CD14-positive monocyte (primary cell): ENCODE data around the gene CAMSAP2. TPM values are rescaled to one million over a fixed set of nuclear protein-coding genes. Genes with fewer than 3 reads are reported as not detected.

Source experiments
- DNase-seq, 3 donors: peaks; one replicate each; pipeline ENCODE4 v3.0.0-alpha.2; 2011 to 2022
- H2AFZ ChIP-seq: 2 replicates; pipeline ENCODE4 v1.6.0; 2012; ENCODE audit warnings: mild to moderate bottlenecking, low read depth, low read length, inconsistent platforms; ENCODE audit not compliant: insufficient read depth, poor library complexity, severe bottlenecking
- H3K27ac ChIP-seq, 2 donors: 1 replicate in 1 of 2; 2 replicates in 1 of 2; pipeline ENCODE4 v1.5.1; 2012 to 2013; ENCODE audit warnings: low read length in 2 of 2, control low read depth in 1 of 2, inconsistent platforms in 1 of 2, low read depth in 1 of 2, mild to moderate bottlenecking in 1 of 2
- H3K27me3 ChIP-seq, 2 donors: one replicate each; pipeline versions ENCODE4 v1.6.0 to v1.6.1; 2011 to 2013; ENCODE audit warnings: low read length in 2 of 2; ENCODE audit not compliant: control insufficient read depth in 2 of 2, insufficient read depth in 2 of 2
- H3K36me3 ChIP-seq, 2 donors: replicated peaks in 1 of 2; 1 replicate in 1 of 2; 2 replicates in 1 of 2; pipeline versions ENCODE4 v1.5.1 to v1.6.1; 2012 to 2013; ENCODE audit warnings: low read length in 2 of 2, control low read depth in 1 of 2, inconsistent platforms in 1 of 2, mild to moderate bottlenecking in 1 of 2; ENCODE audit not compliant: insufficient read depth in 2 of 2, control insufficient read depth in 1 of 2
- H3K4me1 ChIP-seq, 2 donors: 1 replicate in 1 of 2; 2 replicates in 1 of 2; pipeline versions ENCODE4 v1.5.1 to v1.6.1; 2012 to 2013; ENCODE audit warnings: low read length in 2 of 2, control low read depth in 1 of 2, inconsistent platforms in 1 of 2, mild to moderate bottlenecking in 1 of 2, moderate library complexity in 1 of 2; ENCODE audit not compliant: insufficient read depth in 2 of 2, control insufficient read depth in 1 of 2
- H3K4me2 ChIP-seq: replicated peaks from 2 replicates; pipeline ENCODE3; 2012; ENCODE audit warnings: low read length, moderate library complexity, mild to moderate bottlenecking; ENCODE audit not compliant: poor library complexity, severe bottlenecking; ENCODE audit errors: extremely low read depth
- H3K4me3 ChIP-seq, 3 experiments: fragments of 200-600 bp in 1 of 3; sonication (generic) in 1 of 3; replicated peaks in 1 of 3; 1 replicate in 2 of 3; 2 replicates in 1 of 3; pipeline ENCODE4 v1.5.1; 2011 to 2013; ENCODE audit warnings: low read length in 3 of 3, mild to moderate bottlenecking in 3 of 3, control low read depth in 2 of 3, low read depth in 2 of 3, inconsistent platforms in 1 of 3, moderate library complexity in 1 of 3
- H3K79me2 ChIP-seq: 2 replicates; pipeline ENCODE4 v1.6.0; 2012; ENCODE audit warnings: mild to moderate bottlenecking, control low read depth, inconsistent platforms, low read length, moderate library complexity; ENCODE audit not compliant: insufficient read depth
- H3K9ac ChIP-seq: 2 replicates; pipeline ENCODE4 v1.6.0; 2017; ENCODE audit warnings: low read length, mild to moderate bottlenecking; ENCODE audit not compliant: insufficient read depth, poor library complexity, severe bottlenecking
- H3K9me3 ChIP-seq, 2 donors: replicated peaks in 1 of 2; 1 replicate in 1 of 2; 2 replicates in 1 of 2; pipeline versions ENCODE4 v1.5.1 to v1.6.1; 2012 to 2013; ENCODE audit warnings: low read length in 2 of 2, control low read depth in 1 of 2; ENCODE audit not compliant: control insufficient read depth in 1 of 2, insufficient read depth in 1 of 2
- H4K20me1 ChIP-seq: 2 replicates; pipeline ENCODE4 v1.6.0; 2012; ENCODE audit warnings: mild to moderate bottlenecking, low read length, control low read depth, moderate library complexity; ENCODE audit not compliant: insufficient read depth
- H3K27ac Mint-ChIP-seq, 7 donors: one replicate each; pipeline ENCODE4 v1.8.0; 2020; ENCODE audit warnings: mild to moderate bottlenecking in 7 of 7, mixed read lengths in 7 of 7, moderate library complexity in 6 of 7, inconsistent platforms in 2 of 7
- H3K27me3 Mint-ChIP-seq, 3 donors: one replicate each; pipeline ENCODE4 v1.8.0; 2021 to 2022; ENCODE audit warnings: low read depth in 3 of 3, mild to moderate bottlenecking in 3 of 3, mixed read lengths in 3 of 3, moderate library complexity in 3 of 3, inconsistent platforms in 1 of 3
- H3K36me3 Mint-ChIP-seq, 2 donors: one replicate each; pipeline ENCODE4 v1.8.0; 2020; ENCODE audit warnings: mixed read lengths in 2 of 2, inconsistent platforms in 1 of 2, mild to moderate bottlenecking in 1 of 2
- H3K4me1 Mint-ChIP-seq: one replicate; pipeline ENCODE4 v1.8.0; 2020; ENCODE audit warnings: mild to moderate bottlenecking, mixed read lengths
- H3K4me3 Mint-ChIP-seq, 2 donors: one replicate each; pipeline ENCODE4 v1.8.0; 2020; ENCODE audit warnings: mild to moderate bottlenecking in 2 of 2, mixed read lengths in 2 of 2, moderate library complexity in 1 of 2
- H3K9me3 Mint-ChIP-seq, 7 donors: one replicate each; pipeline ENCODE4 v1.8.0; 2020 to 2022; ENCODE audit warnings: mixed read lengths in 7 of 7, mild to moderate bottlenecking in 6 of 7, moderate library complexity in 6 of 7, inconsistent platforms in 2 of 7
- CTCF ChIP-seq: fragments of 200-600 bp; IDR thresholded peaks from one replicate; pipeline ENCODE4 v1.8.0; 2022; ENCODE audit warnings: antibody characterized with exemption, mild to moderate bottlenecking
- WGBS: methylation state at CpG from one replicate; pipeline ENCODE4 v1.1.5; 2013; ENCODE audit warnings: missing lambda C conversion rate; ENCODE audit not compliant: insufficient coverage; 5-methylcytosine and 5-hydroxymethylcytosine counted together
- intact Hi-C, 2 donors: fragments of 100-400 bp; cut with micrococcal nuclease; formaldehyde crosslinking; loops; one replicate each; pipeline versions ENCODE4 v1.15.0 to v1.15.1; 2023
- polyA plus RNA-seq, 3 donors: library from polyadenylated mRNA; depleted of rRNA in 1 of 3; unstranded in 2 of 3; stranded (reverse) in 1 of 3; fragments of 300-500 nt in 2 of 3; fragments of >200 nt in 1 of 3; fragmentation: Illumina TruSeq in 2 of 3; gene quantifications; 1 replicate in 2 of 3; 2 replicates in 1 of 3; pipeline ENCODE4 v1.2.3, GENCODE V29; 2012 to 2021

The CAMSAP2 gene
- polyA plus RNA-seq, 3 donors: 0.89 to 1.3 (median 0.90) TPM

DNA sequence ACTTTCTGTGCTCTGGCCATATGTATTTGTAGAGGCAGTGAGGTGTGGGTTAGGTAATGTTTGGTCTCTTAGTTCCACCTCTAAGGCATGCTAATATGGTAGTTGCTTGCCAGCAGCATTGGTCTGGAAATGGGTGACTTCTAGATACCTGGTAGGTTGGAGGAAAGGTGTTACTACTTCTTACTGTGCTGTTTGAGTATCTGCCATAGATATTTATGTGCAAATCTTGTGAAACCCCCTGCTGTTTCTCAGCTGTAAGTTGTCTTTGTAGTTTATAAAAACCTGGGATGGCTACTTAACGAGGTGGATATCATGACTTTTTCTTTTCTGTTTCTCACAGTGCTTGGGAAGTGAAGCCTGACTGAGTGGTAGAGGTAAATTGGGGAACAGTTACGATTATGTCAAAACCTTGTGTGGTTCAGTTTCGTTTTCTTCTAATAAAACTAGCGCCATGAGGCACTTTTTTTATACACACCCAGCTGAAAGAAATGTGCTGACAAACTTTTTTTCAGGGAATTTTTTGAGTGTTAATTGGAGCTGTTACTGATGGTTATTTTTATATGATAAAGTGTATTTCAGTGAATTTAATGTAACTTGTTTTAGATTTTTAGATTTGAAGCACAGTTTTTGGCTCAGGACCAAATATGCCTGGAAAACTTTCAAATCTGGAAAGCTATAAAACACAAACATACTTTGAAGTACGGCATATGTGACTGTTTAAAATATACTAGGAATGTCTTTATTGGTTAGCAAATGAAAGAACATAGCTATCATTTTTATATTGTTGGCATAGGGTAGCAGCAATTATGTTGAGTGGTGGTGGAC is 42.1 kb downstream of the CAMSAP2 start:
- DNase-seq: no peak
- Histone ChIP-seq H2AFZ (no peak overlapping the region), H3K9ac (no peak overlapping the region), H3K36me3 (no peaks in the 10 kb centered on the region), H3K4me1 (no peaks in the 10 kb centered on the region), H3K79me2 (no peaks in the 10 kb centered on the region), H3K4me2 (peak overlapping the region; percentile 1), H4K20me1 (no peaks in the 10 kb centered on the region), H3K27me3 (no peaks in the 10 kb centered on the region), H3K4me3 (no peak overlapping the region), H3K27ac (no peak overlapping the region), H3K9me3 (no peaks in the 10 kb centered on the region)
- Mint-ChIP-seq H3K27ac (no peak overlapping the region), H3K4me3 (no peak overlapping the region), H3K4me1 (peaks cover 4% of the 10 kb centered on the region), H3K36me3 (no peaks in the 10 kb centered on the region), H3K27me3 (peaks cover 0 to 1% (median 0%) of the 10 kb centered on the region in 3 donors), H3K9me3 (peaks cover 0 to 12% (median 8%) of the 10 kb centered on the region in 7 donors)
- TF ChIP-seq CTCF: no peak
- intact Hi-C loops: no loop called here
- WGBS: no CpG with 5 or more reads among the region's 5 CpGs

- Histone ChIP-seq H3K4me1 (no peaks in the 10 kb centered on the region), H3K4me3 (no peak overlapping the region), H3K4me2 (no peak overlapping the region), H3K79me2 (no peaks in the 10 kb centered on the region), H3K27me3 (no peaks in the 10 kb centered on the region), H2AFZ (no peak overlapping the region), H3K9ac (no peak overlapping the region), H4K20me1 (no peaks in the 10 kb centered on the region), H3K27ac (no peak overlapping the region), H3K36me3 (no peaks in the 10 kb centered on the region), H3K9me3 (no peaks in the 10 kb centered on the region)
- Mint-ChIP-seq H3K9me3 (peaks cover 0 to 15% (median 8%) of the 10 kb centered on the region in 7 donors), H3K4me3 (no peak overlapping the region), H3K27ac (no peak overlapping the region), H3K27me3 (peaks cover 0 to 5% (median 1%) of the 10 kb centered on the region in 3 donors), H3K4me1 (peaks cover 4% of the 10 kb centered on the region), H3K36me3 (no peaks in the 10 kb centered on the region)
- intact Hi-C loops: no loop called here
- no peak for TF ChIP-seq CTCF
- no peak for DNase-seq
- no CpG with 5 or more reads among the region's 6 CpGs for WGBS
Observed at GRCh38 chr1:200783926-200784325, 45.2 kb downstream of the CAMSAP2 start.
